Naive thymus-derived CD4-positive, alpha-beta T cell (primary cell): Measurements from ENCODE around the gene CD300LF. TPM values are rescaled to one million over a fixed set of nuclear protein-coding genes. Genes with fewer than 3 reads are reported as not detected.

Source experiments
- ATAC-seq: fragments of 150-1000 bp; cut with Tn5 transposase; 2 replicates; pipeline ENCODE4 v1.10.0; 2021; ENCODE audit warnings: mild to moderate bottlenecking, moderate library complexity
- CTCF ChIA-PET: fragments of 350-600 bp; sonication (Branson Sonifier 250); formaldehyde crosslinking; loops from one replicate; lab custom pipeline; 2021; ENCODE audit warnings: antibody characterized with exemption; lab: Charles Lee
- POLR2A ChIA-PET: fragments of 350-600 bp; sonication (Branson Sonifier 250); formaldehyde crosslinking; loops from one replicate; lab custom pipeline; 2021; ENCODE audit warnings: antibody characterized with exemption, inconsistent platforms; lab: Charles Lee
- DNase-seq, 9 donors: peaks; one replicate each; pipeline versions ENCODE4 v3.0.0 to v3.0.0-alpha.2; 2020 to 2022; ENCODE audit warnings: mixed read lengths in 1 of 9
- H3K27ac ChIP-seq: one replicate; pipeline ENCODE4 v1.7.0; 2013; ENCODE audit warnings: mild to moderate bottlenecking, low read depth, low read length, moderate library complexity
- H3K27me3 ChIP-seq, 2 donors: one replicate each; pipeline ENCODE4 v1.7.0; 2013; ENCODE audit warnings: low read length in 2 of 2, mild to moderate bottlenecking in 2 of 2, moderate library complexity in 2 of 2; ENCODE audit not compliant: control insufficient read depth in 2 of 2, insufficient read depth in 2 of 2
- H3K36me3 ChIP-seq, 3 experiments: 1 replicate in 2 of 3; 2 replicates in 1 of 3; pipeline ENCODE4 v1.7.0; 2013; ENCODE audit warnings: low read length in 3 of 3, mild to moderate bottlenecking in 3 of 3, moderate library complexity in 1 of 3; ENCODE audit not compliant: insufficient read depth in 3 of 3, control insufficient read depth in 2 of 3
- H3K4me1 ChIP-seq, 2 donors: one replicate each; pipeline ENCODE4 v1.7.0; 2013; ENCODE audit warnings: low read length in 2 of 2, mild to moderate bottlenecking in 2 of 2, moderate library complexity in 1 of 2; ENCODE audit not compliant: control insufficient read depth in 2 of 2, insufficient read depth in 2 of 2
- H3K4me3 ChIP-seq: 2 replicates; pipeline ENCODE4 v1.7.0; 2013; ENCODE audit warnings: mild to moderate bottlenecking, low read length
- H3K9me3 ChIP-seq, 3 experiments: 1 replicate in 2 of 3; 2 replicates in 1 of 3; pipeline ENCODE4 v1.7.0; 2013; ENCODE audit warnings: low read length in 3 of 3; ENCODE audit not compliant: control insufficient read depth in 2 of 3
- H3K27ac Mint-ChIP-seq, 9 donors: one replicate each; pipeline ENCODE4 v1.8.0; 2020 to 2022; ENCODE audit warnings: mixed read lengths in 9 of 9, mild to moderate bottlenecking in 8 of 9, moderate library complexity in 5 of 9, inconsistent platforms in 2 of 9
- H3K27me3 Mint-ChIP-seq, 5 donors: one replicate each; pipeline ENCODE4 v1.8.0; 2021 to 2022; ENCODE audit warnings: mixed read lengths in 5 of 5, mild to moderate bottlenecking in 1 of 5
- H3K36me3 Mint-ChIP-seq, 5 donors: one replicate each; pipeline ENCODE4 v1.8.0; 2020 to 2022; ENCODE audit warnings: mixed read lengths in 5 of 5, mild to moderate bottlenecking in 3 of 5, inconsistent platforms in 1 of 5
- H3K4me1 Mint-ChIP-seq, 7 donors: one replicate each; pipeline ENCODE4 v1.8.0; 2020 to 2022; ENCODE audit warnings: mixed read lengths in 7 of 7, mild to moderate bottlenecking in 3 of 7, inconsistent platforms in 1 of 7
- H3K4me3 Mint-ChIP-seq, 10 donors: one replicate each; pipeline ENCODE4 v1.8.0; 2020 to 2022; ENCODE audit warnings: mild to moderate bottlenecking in 10 of 10, mixed read lengths in 10 of 10, moderate library complexity in 6 of 10, inconsistent platforms in 2 of 10
- H3K9me3 Mint-ChIP-seq, 11 donors: one replicate each; pipeline ENCODE4 v1.8.0; 2020 to 2022; ENCODE audit warnings: mixed read lengths in 11 of 11, mild to moderate bottlenecking in 4 of 11, inconsistent platforms in 1 of 11, moderate library complexity in 1 of 11
- intact Hi-C, 2 donors: fragments of 100-400 bp; cut with micrococcal nuclease; formaldehyde crosslinking; loops; one replicate each; pipeline ENCODE4 v1.15.1; 2023
- polyA plus RNA-seq, 2 donors: library from polyadenylated mRNA; unstranded; fragments of 300-500 nt; fragmentation: Illumina TruSeq; gene quantifications; one replicate each; pipeline ENCODE4 v1.2.3, GENCODE V29; 2021
- total RNA-seq, 6 experiments: library from RNA in 5 of 6; stranded (reverse) in 5 of 6; gene quantifications; 1 replicate in 5 of 6; 2 replicates in 1 of 6; pipeline ENCODE4 v1.2.3 and lab custom pipeline; 2021 to 2026

Gene CD300LF
- total and polyA plus RNA-seq, 7 experiments from 2014 or later = 0.46 to 41.0 (median 2.7) TPM; not detected in 3

DNA sequence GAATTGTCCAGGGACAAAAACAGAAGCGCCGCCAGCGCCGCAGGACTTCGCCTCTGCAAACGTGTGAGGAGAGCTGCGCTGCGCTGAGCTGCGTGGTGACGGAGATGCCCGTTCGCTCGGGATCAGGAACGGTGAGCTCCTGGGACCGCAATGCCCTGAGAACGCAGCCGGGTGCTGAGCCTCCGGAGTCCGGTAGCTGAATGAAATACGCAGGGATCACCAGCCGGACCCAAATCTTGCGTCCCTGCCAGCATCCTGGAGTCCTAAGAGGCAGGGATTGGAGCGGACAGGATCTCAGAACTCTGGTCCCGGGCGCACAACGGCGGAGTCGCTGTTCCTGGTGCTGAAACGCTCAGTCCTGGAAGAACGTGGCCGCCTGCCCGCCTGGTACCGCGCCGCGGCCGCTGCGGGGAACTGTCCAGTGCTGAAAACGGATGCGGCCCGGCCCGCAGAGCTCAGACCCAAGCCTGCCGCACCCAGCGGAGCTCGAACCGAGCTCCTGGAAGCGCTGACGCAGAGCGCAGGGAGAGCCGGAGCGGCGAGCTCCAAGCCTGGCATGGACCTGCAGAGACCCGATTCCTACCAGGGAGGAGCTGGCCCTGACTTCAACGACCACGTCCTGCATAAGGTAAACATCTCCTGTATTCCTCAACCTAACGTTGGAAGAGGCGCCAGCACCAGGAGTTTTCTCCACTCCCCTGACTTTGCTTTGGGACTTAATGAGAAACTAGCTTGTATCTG lies 41.5 kb downstream of the CD300LF start:
- H3K27ac ChIP-seq = no peak overlapping the region
- H3K36me3 Mint-ChIP-seq = peaks cover 0 to 7% (median 0%) of the 10 kb centered on the region in 5 donors
- H3K9me3 ChIP-seq = no peaks in the 10 kb centered on the region
- intact Hi-C loops = no loop called here
- ChIA-PET CTCF (interaction anchor here (0.6 to 1.8 kb wide), 3 partner anchors 8 to 14 kb away, joined by 3 to 9 read pairs (median 3); no protein-coding TSS in a partner anchor), POLR2A (interaction anchor here (1.4 kb wide), 2 partner anchors 15 to 67 kb away, joined by 3 to 4 read pairs; no protein-coding TSS in a partner anchor)
- H3K27me3 ChIP-seq = peaks cover 0 to 10% of the 10 kb centered on the region in 2 donors
- ATAC-seq = peak; percentile 100
- peak; percentile 47 to 80 (median 70) for DNase-seq
- H3K4me1 Mint-ChIP-seq = peaks cover 0 to 11% (median 6%) of the 10 kb centered on the region in 7 donors
- H3K27ac Mint-ChIP-seq = peak overlapping the region in 1 of 9 donors; percentile 69
- no peaks in the 10 kb centered on the region for H3K36me3 ChIP-seq
- no peak overlapping the region for H3K4me3 Mint-ChIP-seq
- H3K27me3 Mint-ChIP-seq = peaks cover 56 to 71% (median 61%) of the 10 kb centered on the region in 5 donors
- H3K9me3 Mint-ChIP-seq = peaks cover 0 to 8% (median 3%) of the 10 kb centered on the region in 11 donors
- H3K4me3 ChIP-seq = no peak overlapping the region
- no peaks in the 10 kb centered on the region for H3K4me1 ChIP-seq

DNA sequence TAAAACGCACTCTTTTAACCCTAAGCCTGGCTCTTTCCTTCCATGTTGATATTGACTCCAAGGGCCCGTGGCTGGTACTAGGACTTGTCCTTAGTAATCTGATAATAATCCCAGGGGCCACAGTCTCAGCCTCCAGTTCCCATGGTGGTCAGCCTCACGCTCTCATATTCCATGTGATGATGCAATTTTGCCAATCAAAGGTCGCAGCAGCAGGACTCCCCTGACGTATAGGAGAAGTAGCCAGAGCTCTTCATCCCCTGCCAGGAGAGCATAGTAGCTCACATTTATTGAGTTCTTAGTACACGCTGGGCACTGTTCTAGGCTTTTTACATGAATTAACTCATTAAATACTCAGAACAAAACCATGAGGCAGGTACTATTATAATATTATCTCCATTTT lies 42.4 kb downstream of the CD300LF start:
- no peak overlapping the region for H3K27ac ChIP-seq
- Mint-ChIP-seq H3K36me3 (peaks cover 0 to 7% (median 0%) of the 10 kb centered on the region in 5 donors), H3K4me3 (no peak overlapping the region), H3K27ac (peak overlapping the region in 1 of 9 donors; percentile 42), H3K27me3 (peaks cover 59 to 66% (median 63%) of the 10 kb centered on the region in 5 donors), H3K4me1 (peaks cover 0 to 11% (median 6%) of the 10 kb centered on the region in 7 donors), H3K9me3 (peaks cover 0 to 8% (median 3%) of the 10 kb centered on the region in 11 donors)
- POLR2A ChIA-PET = interaction anchor here (1.4 kb wide), 1 partner anchor 14 kb away, joined by 3 read pairs; no protein-coding TSS in a partner anchor
- H3K36me3 ChIP-seq = no peaks in the 10 kb centered on the region
- DNase-seq (no peak), ATAC-seq (no peak)
- H3K9me3 ChIP-seq = no peaks in the 10 kb centered on the region
- H3K27me3 ChIP-seq = peaks cover 0 to 10% of the 10 kb centered on the region in 2 donors
- no peak overlapping the region for H3K4me3 ChIP-seq
- no peaks in the 10 kb centered on the region for H3K4me1 ChIP-seq
- intact Hi-C loops = no loop called here
- CTCF ChIA-PET = no interaction called here

DNA sequence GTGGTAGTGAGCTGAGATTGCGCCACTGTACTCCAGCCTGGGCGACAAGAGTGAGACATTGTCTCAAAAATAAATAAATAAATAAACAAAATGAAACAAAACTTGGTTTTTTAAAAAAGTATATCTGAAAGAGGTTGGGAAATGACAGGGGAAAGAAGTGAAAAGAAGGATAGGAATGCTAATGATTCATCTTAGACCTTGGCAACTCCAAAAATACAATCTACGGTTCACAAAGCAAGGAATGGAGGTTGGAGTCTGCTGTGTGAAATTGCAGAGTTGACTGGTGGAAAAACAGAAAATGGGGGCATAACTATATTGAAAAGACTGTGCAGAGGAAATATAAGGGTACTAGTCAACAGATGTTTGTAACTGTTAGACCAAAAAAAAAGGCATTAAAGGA lies 49.2 kb downstream of the CD300LF start:
- H3K4me3 ChIP-seq = no peak overlapping the region
- intact Hi-C loops = no loop called here
- Mint-ChIP-seq H3K4me1 (no peaks in the 10 kb centered on the region), H3K36me3 (peaks cover 0 to 8% (median 5%) of the 10 kb centered on the region in 5 donors), H3K27me3 (peaks cover 45 to 71% (median 57%) of the 10 kb centered on the region in 5 donors), H3K9me3 (peaks cover 0 to 9% (median 2%) of the 10 kb centered on the region in 11 donors), H3K27ac (no peak overlapping the region), H3K4me3 (no peak overlapping the region)
- ATAC-seq (no peak), DNase-seq (no peak)
- H3K27ac ChIP-seq = no peak overlapping the region
- H3K4me1 ChIP-seq = no peaks in the 10 kb centered on the region
- peaks cover 0 to 3% of the 10 kb centered on the region in 2 donors for H3K27me3 ChIP-seq
- no peaks in the 10 kb centered on the region for H3K36me3 ChIP-seq
- ChIA-PET POLR2A (interaction anchor here (0.9 kb wide), 1 partner anchor 48 kb away, joined by 3 read pairs; no protein-coding TSS in a partner anchor), CTCF (interaction anchor here (0.6 to 0.7 kb wide), 3 partner anchors 8 to 215 kb away, joined by 3 to 4 read pairs (median 4); no protein-coding TSS in a partner anchor)
- no peaks in the 10 kb centered on the region for H3K9me3 ChIP-seq

DNA sequence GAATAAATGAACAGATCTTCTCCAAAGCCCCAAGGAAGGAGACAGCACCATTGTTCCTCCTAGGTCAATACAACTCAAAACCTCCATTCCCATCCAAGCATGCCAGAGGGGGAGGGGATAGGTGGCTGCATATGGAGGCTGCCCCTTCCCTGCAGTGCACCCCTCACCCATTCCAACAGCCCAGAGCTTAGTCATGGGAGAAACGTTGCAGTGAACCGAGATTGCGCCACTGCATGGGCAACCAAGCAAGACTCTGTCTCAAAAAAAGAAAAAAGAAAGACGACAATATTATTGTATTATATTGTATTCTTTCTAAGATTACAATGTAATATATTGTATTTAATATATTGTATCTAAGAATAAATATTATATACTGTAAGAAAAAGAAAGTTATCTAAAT lies 52.8 kb downstream of the CD300LF start:
- DNase-seq (no peak), ATAC-seq (no peak)
- no peak overlapping the region for H3K4me3 Mint-ChIP-seq
- H3K27ac Mint-ChIP-seq = peak overlapping the region in 1 of 9 donors; percentile 32
- Histone ChIP-seq H3K4me3 (no peak overlapping the region), H3K9me3 (no peaks in the 10 kb centered on the region), H3K27me3 (peaks cover 0 to 3% of the 10 kb centered on the region in 2 donors), H3K4me1 (peaks cover 0 to 3% of the 10 kb centered on the region in 2 donors), H3K36me3 (no peaks in the 10 kb centered on the region), H3K27ac (no peak overlapping the region)
- ChIA-PET POLR2A (interaction anchor here (0.5 to 1.3 kb wide), 3 partner anchors 66 to 211 kb away, joined by 3 to 4 read pairs (median 4); no protein-coding TSS in a partner anchor), CTCF (interaction anchor here (1.0 to 5.0 kb wide), 6 partner anchors 18 to 203 kb away, joined by 3 to 166 read pairs (median 16); partner anchors contain the start of gene RAB37)
- peaks cover 4 to 9% (median 6%) of the 10 kb centered on the region in 7 donors for H3K4me1 Mint-ChIP-seq
- H3K9me3 Mint-ChIP-seq = peaks cover 0 to 9% (median 2%) of the 10 kb centered on the region in 11 donors
- intact Hi-C loops = loop anchor here in 1 of 2 donors (5.0 kb wide), 1 partner anchor 97 kb away; no protein-coding TSS in a partner anchor
- H3K27me3 Mint-ChIP-seq = peaks cover 29 to 78% (median 36%) of the 10 kb centered on the region in 5 donors
- peaks cover 0 to 8% (median 5%) of the 10 kb centered on the region in 5 donors for H3K36me3 Mint-ChIP-seq

DNA sequence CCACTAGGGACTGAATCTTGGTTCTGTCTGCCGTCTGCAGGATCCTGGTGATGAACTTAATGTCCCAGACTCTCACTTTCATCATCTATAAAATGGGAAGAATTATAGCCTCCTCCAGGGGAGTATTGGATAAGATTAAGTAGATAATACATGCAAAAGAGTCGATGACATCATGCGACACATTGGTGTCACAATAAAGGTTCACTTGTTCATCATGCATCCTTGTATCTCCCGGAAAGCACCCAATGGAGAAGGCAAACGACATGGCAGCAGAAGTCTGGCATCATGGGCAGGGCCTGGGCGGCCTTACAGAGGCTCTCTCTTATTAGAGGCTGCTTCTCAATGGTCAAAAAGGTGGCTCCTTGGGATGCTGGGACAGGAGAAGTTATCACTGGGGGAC lies 54.1 kb downstream of the CD300LF start:
- no peak overlapping the region for H3K27ac ChIP-seq
- POLR2A ChIA-PET = interaction anchor here (1.6 to 2.3 kb wide), 2 partner anchors 84 to 87 kb away, joined by 5 to 8 read pairs; no protein-coding TSS in a partner anchor
- no peak for ATAC-seq
- CTCF ChIA-PET = interaction anchor here (1.4 to 5.0 kb wide), 8 partner anchors 19 to 132 kb away, joined by 8 to 166 read pairs (median 28); partner anchors contain the start of gene RAB37
- peaks cover 21 to 74% (median 26%) of the 10 kb centered on the region in 5 donors for H3K27me3 Mint-ChIP-seq
- H3K4me1 Mint-ChIP-seq = peaks cover 4 to 9% (median 6%) of the 10 kb centered on the region in 7 donors
- intact Hi-C loops = loop anchor here in 1 of 2 donors (5.0 kb wide), 1 partner anchor 99 kb away; no protein-coding TSS in a partner anchor
- H3K4me3 ChIP-seq = no peak overlapping the region
- no peaks in the 10 kb centered on the region for H3K9me3 ChIP-seq
- DNase-seq = no peak
- no peaks in the 10 kb centered on the region for H3K36me3 ChIP-seq
- no peaks in the 10 kb centered on the region for H3K27me3 ChIP-seq
- peaks cover 0 to 3% of the 10 kb centered on the region in 2 donors for H3K4me1 ChIP-seq
- H3K4me3 Mint-ChIP-seq = no peak overlapping the region
- no peak overlapping the region for H3K27ac Mint-ChIP-seq
- H3K9me3 Mint-ChIP-seq = peaks cover 0 to 9% (median 2%) of the 10 kb centered on the region in 11 donors
- peaks cover 0 to 5% (median 5%) of the 10 kb centered on the region in 5 donors for H3K36me3 Mint-ChIP-seq

DNA sequence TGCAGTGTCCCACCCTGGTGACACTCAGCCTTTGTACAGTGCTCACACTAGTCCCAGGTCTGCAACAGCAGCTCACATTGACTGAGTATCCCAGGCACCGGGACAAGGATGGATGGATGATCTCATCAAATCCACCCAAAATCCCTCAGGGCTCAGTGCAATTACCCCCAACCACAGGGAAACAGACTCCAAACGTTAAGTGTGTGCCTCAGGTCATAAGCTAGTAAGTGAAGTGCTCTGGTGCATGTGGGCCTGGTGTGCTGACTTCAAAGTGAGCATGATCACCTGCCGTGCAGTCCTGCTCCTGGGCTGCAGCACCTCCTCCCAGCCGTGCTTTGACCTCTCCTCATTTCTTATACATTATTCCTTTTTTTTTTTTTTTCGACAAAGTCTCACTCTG lies 58.0 kb downstream of the CD300LF start:
- H3K36me3 ChIP-seq = no peaks in the 10 kb centered on the region
- intact Hi-C loops = loop anchor here in 1 of 2 donors (5.0 kb wide), 1 partner anchor 103 kb away; no protein-coding TSS in a partner anchor
- H3K9me3 Mint-ChIP-seq = no peaks in the 10 kb centered on the region
- peaks cover 9 to 80% (median 22%) of the 10 kb centered on the region in 5 donors for H3K27me3 Mint-ChIP-seq
- no peak overlapping the region for H3K27ac ChIP-seq
- DNase-seq = no peak
- H3K27me3 ChIP-seq = no peaks in the 10 kb centered on the region
- H3K4me1 ChIP-seq = peaks cover 0 to 3% of the 10 kb centered on the region in 2 donors
- no peak overlapping the region for H3K4me3 ChIP-seq
- no peak overlapping the region for H3K4me3 Mint-ChIP-seq
- POLR2A ChIA-PET = no interaction called here
- H3K4me1 Mint-ChIP-seq = peaks cover 5 to 9% (median 6%) of the 10 kb centered on the region in 7 donors
- no peak for ATAC-seq
- no peak overlapping the region for H3K27ac Mint-ChIP-seq
- CTCF ChIA-PET = interaction anchor here (1.1 to 5.0 kb wide), 3 partner anchors 82 to 118 kb away, joined by 3 to 74 read pairs (median 4); partner anchors contain the start of gene RAB37
- H3K36me3 Mint-ChIP-seq = no peaks in the 10 kb centered on the region
- H3K9me3 ChIP-seq = no peaks in the 10 kb centered on the region
